ENCODE data around the gene MCUR1.
"Not testable (repeated sequence)": the region's sequence is repeated elsewhere in the genome, so short reads cannot be mapped to it uniquely, and the experiment has no call there.

MCUR1 gene

DNA sequence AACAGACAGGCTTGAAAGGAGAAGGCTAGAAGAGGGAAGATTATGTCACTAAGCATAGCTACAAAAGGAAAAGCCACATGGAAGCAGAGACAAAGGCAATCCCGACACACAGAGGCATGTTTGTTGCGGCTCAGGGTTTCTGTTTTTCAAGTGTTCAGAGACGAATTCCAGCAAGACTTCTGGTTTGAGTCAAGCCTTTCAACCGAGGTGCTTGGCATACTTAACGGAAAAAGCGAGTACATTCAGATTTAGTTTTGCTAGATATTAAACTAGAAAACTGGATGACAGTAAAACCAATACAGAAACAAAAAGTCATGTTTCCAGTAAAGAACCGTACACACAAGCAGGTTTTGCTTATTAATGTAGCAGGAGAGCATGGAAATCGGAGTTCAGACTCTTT is 27.2 kb downstream of the MCUR1 start:
- TF ChIP-seq, protein P1, sequence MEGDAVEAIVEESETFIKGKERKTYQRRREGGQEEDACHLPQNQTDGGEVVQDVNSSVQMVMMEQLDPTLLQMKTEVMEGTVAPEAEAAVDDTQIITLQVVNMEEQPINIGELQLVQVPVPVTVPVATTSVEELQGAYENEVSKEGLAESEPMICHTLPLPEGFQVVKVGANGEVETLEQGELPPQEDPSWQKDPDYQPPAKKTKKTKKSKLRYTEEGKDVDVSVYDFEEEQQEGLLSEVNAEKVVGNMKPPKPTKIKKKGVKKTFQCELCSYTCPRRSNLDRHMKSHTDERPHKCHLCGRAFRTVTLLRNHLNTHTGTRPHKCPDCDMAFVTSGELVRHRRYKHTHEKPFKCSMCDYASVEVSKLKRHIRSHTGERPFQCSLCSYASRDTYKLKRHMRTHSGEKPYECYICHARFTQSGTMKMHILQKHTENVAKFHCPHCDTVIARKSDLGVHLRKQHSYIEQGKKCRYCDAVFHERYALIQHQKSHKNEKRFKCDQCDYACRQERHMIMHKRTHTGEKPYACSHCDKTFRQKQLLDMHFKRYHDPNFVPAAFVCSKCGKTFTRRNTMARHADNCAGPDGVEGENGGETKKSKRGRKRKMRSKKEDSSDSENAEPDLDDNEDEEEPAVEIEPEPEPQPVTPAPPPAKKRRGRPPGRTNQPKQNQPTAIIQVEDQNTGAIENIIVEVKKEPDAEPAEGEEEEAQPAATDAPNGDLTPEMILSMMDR (IDR thresholded peaks at IDR 0.05; ENCODE audit: borderline replicate concordance, control extremely low read depth, extremely low read depth, insufficient read depth, missing control alignments): no peak
- in situ Hi-C loops (cut with MboI; ENCODE audit: low sequenced_read_pairs, unreplicated experiment): no loop called here
- DNase-seq (ENCODE audit: low spot score): no peak

- DNase-seq (ENCODE audit: low spot score); in situ Hi-C loops (cut with MboI; ENCODE audit: low sequenced_read_pairs, unreplicated experiment): not testable (repeated sequence)
Measured at GRCh38 chr6:13780162-13780561, 34.2 kb downstream of the MCUR1 start.

DNA sequence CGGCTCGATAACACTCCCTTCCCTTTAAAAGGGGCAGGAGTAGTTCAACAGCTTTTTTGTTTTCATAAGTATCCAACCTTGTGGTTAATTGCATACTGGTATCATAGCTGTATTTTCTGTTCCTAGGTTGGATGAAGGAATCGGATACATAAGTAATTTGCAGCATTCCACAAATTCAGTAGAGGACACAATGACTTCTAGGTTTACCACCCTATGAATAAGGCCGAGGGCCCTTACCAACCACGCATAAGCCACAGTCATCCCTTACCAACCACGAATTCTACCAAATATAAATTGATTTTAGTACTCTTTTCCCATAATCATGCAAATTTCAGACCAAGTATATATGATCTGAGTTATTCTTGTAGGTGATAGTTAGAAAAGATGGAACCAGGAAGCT is 36.3 kb downstream of the MCUR1 start:
- in situ Hi-C loops (cut with MboI; ENCODE audit: low sequenced_read_pairs, unreplicated experiment): no loop called here
- no peak for DNase-seq (ENCODE audit: low spot score)
- TF ChIP-seq, protein P1 (IDR thresholded peaks at IDR 0.05; ENCODE audit: borderline replicate concordance, control extremely low read depth, extremely low read depth, insufficient read depth, missing control alignments): no peak

- no peak for DNase-seq (ENCODE audit: low spot score)
- TF ChIP-seq, protein P1 (IDR thresholded peaks at IDR 0.05; ENCODE audit: borderline replicate concordance, control extremely low read depth, extremely low read depth, insufficient read depth, missing control alignments): no peak
- in situ Hi-C loops (cut with MboI; ENCODE audit: low sequenced_read_pairs, unreplicated experiment): no loop called here
Measured at GRCh38 chr6:13776602-13777001, 37.8 kb downstream of the MCUR1 start.

DNA sequence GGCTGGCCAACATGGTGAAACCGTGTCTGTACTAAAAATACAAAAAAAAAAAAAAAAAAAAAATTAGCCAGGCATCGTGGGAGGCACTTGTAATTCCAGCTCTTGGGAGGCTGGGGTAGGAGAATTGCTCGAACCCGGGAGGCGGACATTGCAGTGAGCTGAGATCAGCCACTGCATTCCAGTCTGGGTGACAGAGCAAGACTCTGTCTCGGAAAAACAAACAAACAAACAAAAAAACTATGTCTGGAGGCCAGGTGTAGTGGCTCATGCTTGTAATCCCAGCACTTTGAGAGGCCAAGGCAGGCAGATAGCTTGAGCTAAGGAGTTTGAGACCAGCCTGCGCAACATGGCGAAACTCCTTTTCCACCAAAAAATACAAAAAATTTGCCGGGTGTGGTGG is 38.9 kb downstream of the MCUR1 start:
- DNase-seq (ENCODE audit: low spot score): not testable (repeated sequence)

DNA sequence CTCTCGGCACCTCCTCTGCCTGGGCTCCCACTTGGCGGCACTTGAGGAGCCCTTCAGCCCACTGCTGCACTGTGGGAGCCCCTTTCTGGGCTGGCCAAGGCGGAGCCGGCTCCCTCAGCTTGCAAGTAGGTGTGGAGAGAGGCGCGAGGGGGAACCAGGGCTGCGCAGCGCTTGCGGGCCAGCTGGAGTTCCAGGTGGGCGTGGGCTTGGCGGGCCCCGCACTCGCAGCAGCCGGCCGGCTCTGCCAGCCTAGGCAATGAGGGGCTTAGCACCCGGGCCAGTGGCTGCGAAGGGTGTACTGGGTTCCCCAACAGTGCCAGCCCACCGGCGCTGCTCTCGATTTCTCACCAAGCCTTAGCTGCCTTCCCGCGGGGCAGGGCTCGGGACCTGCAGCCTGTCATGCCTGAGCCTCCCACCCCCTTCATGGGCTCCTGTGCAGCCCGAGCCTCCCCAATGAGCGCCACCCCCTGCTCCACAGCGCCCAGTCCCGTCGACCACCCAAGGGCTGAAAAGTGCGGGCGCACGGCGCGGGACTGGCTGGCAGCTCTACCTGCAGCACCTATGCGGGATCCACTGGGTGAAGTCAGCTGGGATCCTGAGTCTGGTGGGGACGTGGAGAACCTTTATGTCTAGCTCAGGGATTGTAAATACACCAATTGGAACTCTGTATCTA is 41.9 kb downstream of the MCUR1 start:
- in situ Hi-C loops (cut with MboI; ENCODE audit: low sequenced_read_pairs, unreplicated experiment); DNase-seq (ENCODE audit: low spot score): not testable (repeated sequence)

More for the DNA sequence above, 38.9 kb downstream of the MCUR1 start:
- in situ Hi-C loops (cut with MboI; ENCODE audit: low sequenced_read_pairs, unreplicated experiment): not testable (repeated sequence)

DNA sequence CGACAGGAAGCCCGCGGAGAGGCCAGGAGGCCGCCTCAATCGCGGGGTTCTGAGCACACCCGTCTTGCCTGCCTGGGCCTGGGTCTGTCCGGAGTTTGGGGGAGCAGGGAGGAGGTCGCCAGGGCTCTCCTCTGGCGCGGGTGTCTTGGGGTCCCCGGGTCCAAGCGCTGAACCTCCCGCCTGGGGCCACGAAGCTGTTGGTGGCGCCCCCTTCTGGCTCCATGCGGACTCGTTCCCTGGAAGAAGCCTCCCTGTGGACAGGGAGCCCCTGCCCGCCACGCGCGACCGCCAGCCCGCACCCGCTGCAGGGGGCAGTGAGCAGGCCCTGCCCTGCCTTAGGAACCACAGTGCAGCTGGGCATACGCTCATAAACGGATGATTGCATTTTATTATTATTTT is 44.7 kb downstream of the MCUR1 start:
- in situ Hi-C loops (cut with MboI; ENCODE audit: low sequenced_read_pairs, unreplicated experiment): no loop called here
- no peak for DNase-seq (ENCODE audit: low spot score)
- TF ChIP-seq, protein P1 (IDR thresholded peaks at IDR 0.05; ENCODE audit: borderline replicate concordance, control extremely low read depth, extremely low read depth, insufficient read depth, missing control alignments): no peak

DNA sequence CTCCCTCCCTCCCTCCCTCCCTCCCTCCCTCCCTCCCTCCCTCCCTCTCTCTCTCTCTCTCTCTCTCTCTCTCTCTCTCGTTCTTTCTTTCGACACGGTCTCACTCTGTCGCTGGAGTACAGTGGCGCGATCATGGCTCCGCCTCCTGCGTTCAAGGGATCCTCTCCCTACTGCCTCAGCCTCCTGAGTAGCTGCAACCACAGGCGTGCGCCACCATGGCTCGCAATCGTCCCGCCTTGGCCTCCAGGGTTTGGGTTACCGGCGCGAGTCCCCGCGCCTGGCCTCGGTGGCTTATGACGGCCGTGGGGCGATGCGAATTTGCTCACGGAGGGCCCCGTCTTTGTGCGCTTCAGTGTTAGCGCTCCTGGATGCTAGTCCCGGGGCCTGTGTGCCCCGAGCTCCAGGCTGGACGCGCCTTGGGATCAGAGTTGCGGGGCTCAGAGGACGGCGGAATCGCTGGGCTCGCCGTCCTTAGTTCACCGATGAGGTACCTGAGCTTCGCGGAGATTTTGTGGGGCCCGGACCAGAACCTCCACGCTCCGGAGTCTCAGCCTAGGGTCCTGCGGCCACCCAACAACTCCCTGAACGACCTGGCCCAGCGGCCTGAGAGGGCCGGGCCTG is 45.2 kb downstream of the MCUR1 start:
- in situ Hi-C loops (cut with MboI; ENCODE audit: low sequenced_read_pairs, unreplicated experiment): no loop called here
- TF ChIP-seq, protein P1 (IDR thresholded peaks at IDR 0.05; ENCODE audit: borderline replicate concordance, control extremely low read depth, extremely low read depth, insufficient read depth, missing control alignments): no peak
- DNase-seq (ENCODE audit: low spot score): no peak
